ENCODE data around the gene FBXW8.

FBXW8 gene

GRCh38 chr12:117063162-117063911, 152.6 kb downstream of the FBXW8 start:
- DNase-seq: peak in 1 of 2 donors; percentile 16

GRCh38 chr12:117064049-117064448, 153.3 kb downstream of the FBXW8 start:
- no peak for DNase-seq

GRCh38 chr12:117064596-117064995, 153.8 kb downstream of the FBXW8 start:
- DNase-seq: no peak

DNA sequence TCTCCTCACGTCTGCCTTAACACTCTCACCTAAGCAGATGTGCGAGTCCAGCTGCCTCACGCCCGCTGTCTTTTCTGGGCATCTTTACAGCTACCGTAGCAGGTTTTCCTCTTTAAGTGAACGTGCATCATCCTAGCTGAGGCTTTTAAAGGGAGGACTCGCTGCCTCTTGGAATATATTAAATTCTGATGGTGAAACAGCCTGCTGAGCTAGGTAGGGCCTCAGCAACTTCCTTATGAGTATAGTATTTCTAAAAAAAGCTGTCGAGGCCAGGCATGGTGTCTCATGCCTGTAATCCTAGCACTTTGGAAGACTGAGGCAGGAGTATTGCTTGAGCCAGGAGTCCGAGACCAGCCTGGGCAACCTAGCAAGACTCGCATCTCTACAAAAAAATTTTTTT, 156.3 kb downstream of the FBXW8 start:
- no peak for DNase-seq

DNA sequence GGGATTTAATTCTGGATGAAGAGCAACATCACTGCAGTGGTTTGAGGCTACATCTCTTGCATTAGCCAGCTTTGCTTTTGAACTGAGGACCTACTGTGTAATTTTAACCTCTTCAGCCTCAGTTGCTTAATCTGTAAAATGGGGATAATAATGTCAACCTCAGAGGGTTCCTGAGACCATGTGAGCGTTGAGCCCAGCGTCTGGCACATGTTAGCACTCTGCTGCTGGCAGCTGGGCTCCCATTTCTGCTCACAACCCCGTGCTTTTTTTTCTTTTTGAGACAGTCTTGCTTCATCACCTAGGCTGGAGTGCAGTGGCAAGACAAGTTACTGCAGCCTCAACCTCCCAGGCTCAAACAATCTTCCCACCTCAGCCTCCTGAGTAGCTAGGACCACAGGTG, 156.9 kb downstream of the FBXW8 start:
- DNase-seq: no peak

DNA sequence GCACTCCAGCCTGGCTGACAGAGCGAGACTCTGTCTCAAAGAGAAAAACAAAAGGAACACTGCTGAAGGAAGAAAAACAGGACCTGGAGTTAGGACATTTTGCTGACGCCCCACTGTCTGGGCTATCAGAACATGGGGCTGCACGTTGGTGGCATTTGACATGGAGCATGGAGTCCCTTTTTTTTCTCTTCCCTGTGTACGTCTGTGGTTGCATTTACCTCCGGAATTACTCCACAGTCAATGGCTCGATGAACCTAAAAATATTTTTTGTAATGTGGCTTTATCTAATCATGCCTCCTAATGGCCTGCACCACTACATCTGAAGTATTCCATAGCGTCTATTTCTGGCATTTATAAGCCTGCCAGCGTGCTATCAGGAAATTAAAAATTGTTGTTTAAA, 157.7 kb downstream of the FBXW8 start:
- DNase-seq: no peak

GRCh38 chr12:117069101-117069797, 158.5 kb downstream of the FBXW8 start:
- DNase-seq: no peak

DNA sequence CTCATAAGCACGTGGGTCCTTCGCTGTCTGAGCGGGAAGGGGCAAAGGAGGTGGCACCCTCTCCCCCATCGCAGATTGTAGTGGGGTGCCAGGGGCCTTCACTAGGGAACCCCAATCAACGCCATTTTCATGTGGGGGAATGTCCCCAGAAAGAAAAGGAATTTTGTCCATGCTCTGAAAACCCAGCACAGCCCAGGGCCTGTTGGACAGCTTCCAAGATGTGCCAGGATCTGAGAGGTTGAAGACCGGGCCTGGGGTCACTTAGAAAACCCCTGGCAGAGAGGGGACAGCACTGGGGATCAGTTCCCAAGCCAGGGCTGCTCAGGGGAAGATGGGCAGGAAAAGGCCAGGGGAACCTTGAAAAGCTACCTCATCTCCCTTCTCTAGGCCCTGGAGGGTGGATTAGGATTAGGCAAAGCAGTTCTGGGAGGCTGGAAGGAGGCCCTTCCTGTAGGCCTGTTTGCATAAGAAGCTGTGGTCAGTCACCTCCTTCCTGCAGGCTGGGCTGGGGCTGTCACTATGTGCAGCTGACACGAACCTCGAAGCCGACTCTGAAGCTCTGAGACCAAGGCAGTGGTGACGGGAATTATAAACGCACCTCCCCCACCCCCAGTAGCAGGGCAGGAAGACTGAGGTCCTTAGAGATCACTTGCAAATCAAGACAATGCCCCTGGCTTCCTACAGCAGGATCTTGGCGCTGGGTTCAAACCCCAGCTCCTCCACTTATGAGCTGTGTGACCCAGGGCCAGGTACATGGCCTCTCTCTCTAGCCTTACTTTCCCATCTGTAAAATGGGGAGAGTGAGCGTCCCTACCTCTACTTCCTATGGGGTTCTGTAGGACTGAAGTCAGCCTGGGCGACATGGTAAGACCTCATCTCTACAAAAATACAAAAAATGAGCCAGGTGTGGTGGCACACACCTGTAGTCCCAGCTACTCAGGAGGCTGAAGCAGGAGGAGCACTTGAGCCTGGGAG, 159.5 kb downstream of the FBXW8 start:
- DNase-seq: no peak

GRCh38 chr12:117071009-117071408, 160.3 kb downstream of the FBXW8 start:
- DNase-seq: no peak

- no peak for DNase-seq
Measured at GRCh38 chr12:117072106-117072505, 161.4 kb downstream of the FBXW8 start.

- no peak for DNase-seq
Measured at GRCh38 chr12:117072736-117073490, 162.2 kb downstream of the FBXW8 start.

DNA sequence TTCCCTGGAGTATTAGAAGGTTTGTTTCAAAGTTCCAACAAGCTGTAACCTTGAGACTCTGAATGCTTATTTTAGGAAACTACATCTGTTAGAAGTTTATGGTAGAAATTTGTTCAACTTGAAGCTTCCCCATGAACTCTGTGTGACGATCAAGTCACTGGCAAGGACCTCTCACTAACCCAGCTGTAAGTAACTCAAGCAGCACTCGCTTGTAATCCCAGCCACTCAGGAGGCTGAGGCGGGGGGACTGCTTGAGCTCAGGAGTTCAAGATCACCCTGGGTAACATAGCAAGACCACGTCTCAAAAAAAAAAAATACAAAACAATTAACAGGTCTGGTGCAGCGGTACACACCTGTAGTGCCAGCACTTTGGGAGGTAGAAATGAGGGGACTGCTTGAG, 162.9 kb downstream of the FBXW8 start:
- no peak for DNase-seq

- no peak for DNase-seq
Measured at GRCh38 chr12:117076410-117077372, 165.9 kb downstream of the FBXW8 start.

GRCh38 chr12:117079487-117079886, 168.7 kb downstream of the FBXW8 start:
- no peak for DNase-seq

- no peak for DNase-seq
Measured at GRCh38 chr12:117080661-117081144, 170.0 kb downstream of the FBXW8 start.

All from stimulated activated CD4-positive, alpha-beta T cell treated with anti-CD3 and anti-CD28 coated beads, Interleukin-2, amount 100 ng/mL, for 48 hours (primary cell).